Transverse colon (tissue), 4 donors: ENCODE results near the gene BET1. TPM values are rescaled to one million over a fixed set of nuclear protein-coding genes. Genes with fewer than 3 reads are reported as not detected.

ENCODE experiments used
- DNase-seq: peaks from one replicate; pipeline ENCODE4 v3.0.0-alpha.2; 2019
- H3K27ac ChIP-seq, 4 donors: fragments of 200-600 bp; sonication (generic); 2 replicates each; pipeline ENCODE4 v1.5.1; 2016 to 2018; ENCODE audit warnings: inconsistent platforms in 4 of 4
- H3K27me3 ChIP-seq: fragments of 200-600 bp; sonication (generic); 2 replicates; pipeline ENCODE4 v1.5.1; 2017; ENCODE audit warnings: inconsistent platforms
- H3K36me3 ChIP-seq, 4 donors: fragments of 200-600 bp; sonication (generic); 2 replicates each; pipeline ENCODE4 v1.5.1; 2017 to 2019; ENCODE audit warnings: inconsistent platforms in 4 of 4
- H3K4me1 ChIP-seq, 4 donors: fragments of 200-600 bp; sonication (generic); 2 replicates each; pipeline ENCODE4 v1.5.1; 2017 to 2020; ENCODE audit warnings: inconsistent platforms in 4 of 4
- H3K4me3 ChIP-seq, 4 donors: fragments of 200-600 bp; sonication (generic); 1 replicate in 1 of 4; 2 replicates in 3 of 4; pipeline versions ENCODE4 v1.5.1 to v1.6.1; 2017 to 2019; ENCODE audit warnings: inconsistent platforms in 4 of 4
- H3K9me3 ChIP-seq, 2 donors: fragments of 200-600 bp; sonication (generic); 2 replicates each; pipeline ENCODE4 v1.5.1; 2017 to 2019; ENCODE audit warnings: inconsistent platforms in 2 of 2
- CTCF ChIP-seq, 5 experiments: fragments of 200-600 bp in 3 of 5; fragments of 450-650 bp in 2 of 5; sonication (generic) in 3 of 5; IDR thresholded peaks; 1 replicate in 2 of 5; 2 replicates in 3 of 5; pipeline ENCODE4 v1.5.1; 2016 to 2017; ENCODE audit warnings: antibody characterized with exemption in 5 of 5, inconsistent platforms in 3 of 5, mild to moderate bottlenecking in 2 of 5, moderate library complexity in 1 of 5
- EP300 ChIP-seq: sonication (generic); formaldehyde crosslinking; IDR thresholded peaks from one replicate; pipeline ENCODE4 v1.6.1; 2017; ENCODE audit warnings: antibody characterized with exemption, low read depth
- POLR2A ChIP-seq: fragments of 450-650 bp; IDR thresholded peaks from one replicate; pipeline ENCODE4 v1.6.1; 2016; ENCODE audit warnings: antibody characterized with exemption, mild to moderate bottlenecking, moderate library complexity
- POLR2AphosphoS5 ChIP-seq, 3 donors: sonication (generic); formaldehyde crosslinking; IDR thresholded peaks; one replicate each; pipeline ENCODE4 v1.6.1; 2016; ENCODE audit warnings: antibody characterized with exemption in 3 of 3
- WGBS, 2 donors: methylation state at CpG; one replicate each; pipeline ENCODE4 v1.1.5; 2018; ENCODE audit warnings: low coverage in 1 of 2; 5-methylcytosine and 5-hydroxymethylcytosine counted together
- in situ Hi-C, 4 donors: fragments of 200-750 bp; cut with MboI; loops; one replicate each; pipeline versions ENCODE4 v1.15.0 to v1.15.1; 2017; ENCODE audit warnings: low sequenced_read_pairs in 3 of 4, low pct_ligation_motif_present in 1 of 4, low pct_unique_long_range_greater_than_20kb in 1 of 4
- intact Hi-C: fragments of 100-400 bp; cut with DNase I; formaldehyde crosslinking; loops from one replicate; pipeline ENCODE4 v1.15.1; 2023; ENCODE audit warnings: low total_unique reads
- total RNA-seq, 4 donors: library from RNA; depleted of rRNA; stranded (reverse); fragments of >200 nt; gene quantifications; one replicate each; pipeline ENCODE4 v1.1.0, GENCODE V29; 2016

BET1 gene
- total RNA-seq, 4 donors from 2014 or later = 15.7 to 28.9 (median 21.2) TPM

DNA sequence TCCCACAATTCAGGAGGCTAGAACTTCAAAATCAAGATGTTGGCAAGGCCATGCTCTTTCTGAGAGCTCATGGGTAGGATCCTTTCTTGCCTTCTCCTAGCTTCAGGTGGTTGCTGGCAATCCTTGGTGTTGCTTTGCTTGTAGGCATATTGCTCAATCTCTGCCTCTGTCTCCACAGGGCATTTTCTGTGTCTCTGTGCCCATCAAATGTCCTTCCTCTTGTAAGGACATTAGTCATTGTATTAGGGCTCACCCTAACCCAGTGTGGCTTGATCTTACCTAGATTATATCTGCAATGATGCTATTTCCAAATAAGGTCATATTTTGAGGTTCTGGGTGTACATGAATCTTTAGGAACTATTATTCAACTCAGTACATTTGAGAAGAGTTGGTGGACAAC is 20.1 kb downstream of the BET1 start:
- in situ Hi-C loops = no loop called here
- peaks cover 0 to 4% (median 0%) of the 10 kb centered on the region in 4 donors for H3K4me1 ChIP-seq
- intact Hi-C loops = no loop called here

GRCh38 chr7:93981480-93981874 is 22.7 kb downstream of the BET1 start:
- Histone ChIP-seq H3K36me3 (no peaks in the 10 kb centered on the region), H3K27me3 (no peaks in the 10 kb centered on the region), H3K4me3 (no peak overlapping the region), H3K27ac (no peak overlapping the region), H3K4me1 (peaks cover 0 to 4% (median 0%) of the 10 kb centered on the region in 4 donors), H3K9me3 (no peaks in the 10 kb centered on the region)
- DNase-seq = no peak
- in situ Hi-C loops = no loop called here
- 40 to 60% methylated on average over 2 of the region's 2 CpGs for WGBS, 2 donors
- no peak for TF ChIP-seq POLR2AphosphoS5 (IDR thresholded peaks at IDR 0.05)
- TF ChIP-seq POLR2A = no peak
- TF ChIP-seq EP300 = no peak
- no peak for TF ChIP-seq CTCF (IDR thresholded peaks at IDR 0.05)
- intact Hi-C loops = no loop called here

More for the DNA sequence above, 20.1 kb downstream of the BET1 start:
- TF ChIP-seq POLR2A (no peak), CTCF (IDR thresholded peaks at IDR 0.05) (no peak), POLR2AphosphoS5 (IDR thresholded peaks at IDR 0.05) (no peak), EP300 (no peak)
- Histone ChIP-seq H3K4me3 (no peak overlapping the region), H3K27me3 (no peaks in the 10 kb centered on the region), H3K36me3 (no peaks in the 10 kb centered on the region), H3K27ac (no peak overlapping the region), H3K9me3 (no peaks in the 10 kb centered on the region)
- DNase-seq = no peak

- H3K27ac ChIP-seq = peak overlapping the region in 1 of 4 donors; percentile 8
- no peak for DNase-seq
Measured at GRCh38 chr7:93980744-93981479, 23.2 kb downstream of the BET1 start.

More at GRCh38 chr7:93980744-93981479, 23.2 kb downstream of the BET1 start:
- Histone ChIP-seq H3K27me3 (no peaks in the 10 kb centered on the region), H3K4me1 (peaks cover 0 to 4% (median 0%) of the 10 kb centered on the region in 4 donors), H3K36me3 (no peaks in the 10 kb centered on the region), H3K4me3 (no peak overlapping the region), H3K9me3 (no peaks in the 10 kb centered on the region)
- intact Hi-C loops (no loop called here), in situ Hi-C loops (no loop called here)
- 51 to 72% methylated on average over 5 of the region's 5 CpGs for WGBS, 2 donors
- TF ChIP-seq POLR2AphosphoS5 (IDR thresholded peaks at IDR 0.05) (no peak), EP300 (no peak), POLR2A (no peak), CTCF (IDR thresholded peaks at IDR 0.05) (no peak)
